Smooth muscle cell (in vitro differentiated cells): ENCODE measurements around the gene GRHL3. TPM values are rescaled to one million over a fixed set of nuclear protein-coding genes. Genes with fewer than 3 reads are reported as not detected.

Experiments
- DNase-seq: peaks from one replicate; lab custom pipeline; 2025; ENCODE audit not compliant: unreplicated experiment; lab: John Stamatoyannopoulos, UW
- H2AFZ ChIP-seq: fragments of 200-600 bp; sonication (generic); 2 replicates; pipeline ENCODE4 v1.6.0; 2016; ENCODE audit warnings: antibody characterized with exemption, low read depth, mild to moderate bottlenecking
- H3F3A ChIP-seq: fragments of 200-600 bp; sonication (generic); 2 replicates; pipeline ENCODE4 v1.6.0; 2017; ENCODE audit warnings: antibody characterized with exemption, low read depth
- H3K27ac ChIP-seq: fragments of 200-600 bp; sonication (generic); 2 replicates; pipeline ENCODE4 v1.5.1; 2016; ENCODE audit warnings: low read depth, mild to moderate bottlenecking
- H3K27me3 ChIP-seq: fragments of 200-600 bp; sonication (generic); 2 replicates; pipeline ENCODE4 v1.6.1; 2016; ENCODE audit warnings: low read depth, mild to moderate bottlenecking
- H3K36me3 ChIP-seq: fragments of 200-600 bp; sonication (generic); 2 replicates; pipeline ENCODE4 v1.5.1; 2016; ENCODE audit warnings: low read depth
- H3K4me1 ChIP-seq: fragments of 200-600 bp; sonication (generic); 2 replicates; pipeline ENCODE4 v1.5.1; 2016; ENCODE audit warnings: low read depth
- H3K4me2 ChIP-seq: fragments of 200-600 bp; sonication (generic); 2 replicates; pipeline ENCODE4 v1.6.0; 2016; ENCODE audit warnings: mild to moderate bottlenecking
- H3K4me3 ChIP-seq: fragments of 200-600 bp; sonication (generic); 2 replicates; pipeline ENCODE4 v1.5.1; 2016; ENCODE audit warnings: mild to moderate bottlenecking
- H3K79me2 ChIP-seq: fragments of 200-600 bp; sonication (generic); 2 replicates; pipeline ENCODE4 v1.6.0; 2016; ENCODE audit warnings: low read depth, mild to moderate bottlenecking
- H3K9ac ChIP-seq: fragments of 200-600 bp; sonication (generic); 2 replicates; pipeline ENCODE4 v1.6.0; 2016; ENCODE audit warnings: low read depth
- H3K9me3 ChIP-seq: fragments of 200-600 bp; sonication (generic); replicated peaks from 2 replicates; pipeline ENCODE4 v1.5.1; 2016; ENCODE audit warnings: low read depth
- H4K20me1 ChIP-seq: fragments of 200-600 bp; sonication (generic); 2 replicates; pipeline ENCODE4 v1.6.0; 2016; ENCODE audit warnings: low read depth
- CTCF ChIP-seq: fragments of 200-600 bp; sonication (generic); IDR thresholded peaks from 2 replicates; pipeline ENCODE4 v1.5.1; 2017; ENCODE audit warnings: borderline replicate concordance, mild to moderate bottlenecking, antibody characterized with exemption; ENCODE audit not compliant: insufficient read depth, poor library complexity, severe bottlenecking
- WGBS: methylation state at CpG from one replicate; pipeline ENCODE4 v1.1.7; 2016; ENCODE audit warnings: low lambda C conversion rate; 5-methylcytosine and 5-hydroxymethylcytosine counted together
- polyA plus RNA-seq: library from polyadenylated mRNA; unstranded; fragments of >200 nt; fragmentation: Nextera tagmentation; extraction: Ambion mirVana; gene quantifications from 2 replicates; pipeline ENCODE4 v1.2.1, GENCODE V29; 2016
- total RNA-seq: library from RNA; depleted of rRNA; stranded (reverse); fragments of >200 nt; gene quantifications from 2 replicates; pipeline ENCODE4 v1.2.3, GENCODE V29; 2014

The GRHL3 gene
- total and polyA plus RNA-seq, 2 experiments from 2014 or later = 0.87 to 10.5 TPM

- 5% methylated on average over 69 of the region's 72 CpGs for WGBS
Observed at GRCh38 chr1:24321697-24322469, 2.7 kb downstream of the GRHL3 start.

GRCh38 chr1:24322470-24323177 is 3.5 kb downstream of the GRHL3 start:
- H3K9ac ChIP-seq = peak overlapping the region; percentile 66
- WGBS = 10% methylated on average over 33 of the region's 33 CpGs
- no peak for DNase-seq
- H3K27me3 ChIP-seq = no peaks in the 10 kb centered on the region
- peak overlapping the region; percentile 85 for H3K4me2 ChIP-seq
- peaks cover 32% of the 10 kb centered on the region for H3K4me1 ChIP-seq
- peaks cover 4% of the 10 kb centered on the region for H3F3A ChIP-seq
- H3K9me3 ChIP-seq = no peaks in the 10 kb centered on the region
- peak overlapping the region; percentile 83 for H3K27ac ChIP-seq
- no peak for TF ChIP-seq CTCF
- H3K79me2 ChIP-seq = no peaks in the 10 kb centered on the region
- no peaks in the 10 kb centered on the region for H4K20me1 ChIP-seq
- H3K36me3 ChIP-seq = no peaks in the 10 kb centered on the region
- no peak overlapping the region for H2AFZ ChIP-seq
- H3K4me3 ChIP-seq = peak overlapping the region; percentile 43

More at GRCh38 chr1:24321697-24322469, 2.7 kb downstream of the GRHL3 start:
- Histone ChIP-seq H4K20me1 (no peaks in the 10 kb centered on the region), H3K9me3 (no peaks in the 10 kb centered on the region), H3K27ac (peak overlapping the region; percentile 83), H3K4me1 (peaks cover 32% of the 10 kb centered on the region), H3K4me2 (peak overlapping the region; percentile 85), H2AFZ (peak overlapping the region; percentile 64), H3K4me3 (peak overlapping the region; percentile 43), H3F3A (peaks cover 4% of the 10 kb centered on the region), H3K36me3 (no peaks in the 10 kb centered on the region), H3K27me3 (no peaks in the 10 kb centered on the region), H3K9ac (peak overlapping the region; percentile 66), H3K79me2 (no peaks in the 10 kb centered on the region)
- DNase-seq = no peak
- no peak for TF ChIP-seq CTCF

GRCh38 chr1:24323281-24323680 is 4.1 kb downstream of the GRHL3 start:
- H3K9me3 ChIP-seq = no peaks in the 10 kb centered on the region
- no peak overlapping the region for H3K4me3 ChIP-seq
- H3K4me2 ChIP-seq = peak overlapping the region; percentile 85
- H3K9ac ChIP-seq = no peak overlapping the region
- peaks cover 26% of the 10 kb centered on the region for H3K4me1 ChIP-seq
- no peak for DNase-seq
- H2AFZ ChIP-seq = no peak overlapping the region
- no peaks in the 10 kb centered on the region for H4K20me1 ChIP-seq
- no peak for TF ChIP-seq CTCF
- H3K36me3 ChIP-seq = no peaks in the 10 kb centered on the region
- H3K27me3 ChIP-seq = no peaks in the 10 kb centered on the region
- H3F3A ChIP-seq = peaks cover 4% of the 10 kb centered on the region
- peak overlapping the region; percentile 83 for H3K27ac ChIP-seq
- H3K79me2 ChIP-seq = no peaks in the 10 kb centered on the region
- 80% methylated on average over 2 of the region's 2 CpGs for WGBS
